Glutamatergic neuron (in vitro differentiated cells): Measurements from ENCODE around the gene UNC80. TPM values are rescaled to one million over a fixed set of nuclear protein-coding genes. Genes with fewer than 3 reads are reported as not detected.

ENCODE experiments used
- DNase-seq: peaks from one replicate; pipeline ENCODE4 v3.0.0; 2022
- H3K27ac Mint-ChIP-seq: one replicate; pipeline ENCODE4 v1.8.0; 2020; ENCODE audit warnings: mild to moderate bottlenecking, mixed read lengths, inconsistent platforms; ENCODE audit not compliant: unreplicated experiment
- H3K27me3 Mint-ChIP-seq: one replicate; pipeline ENCODE4 v1.8.0; 2020; ENCODE audit warnings: mild to moderate bottlenecking, moderate library complexity, mixed read lengths, inconsistent platforms; ENCODE audit not compliant: unreplicated experiment
- H3K36me3 Mint-ChIP-seq: one replicate; pipeline ENCODE4 v1.8.0; 2020; ENCODE audit warnings: mild to moderate bottlenecking, mixed read lengths, inconsistent platforms; ENCODE audit not compliant: unreplicated experiment
- H3K4me1 Mint-ChIP-seq: one replicate; pipeline ENCODE4 v1.8.0; 2020; ENCODE audit warnings: mild to moderate bottlenecking, low read depth, mixed read lengths, inconsistent platforms; ENCODE audit not compliant: unreplicated experiment
- H3K4me3 Mint-ChIP-seq: one replicate; pipeline ENCODE4 v1.8.0; 2020; ENCODE audit warnings: mild to moderate bottlenecking, mixed read lengths, inconsistent platforms; ENCODE audit not compliant: unreplicated experiment
- H3K9me3 Mint-ChIP-seq: one replicate; pipeline ENCODE4 v1.8.0; 2020; ENCODE audit warnings: mild to moderate bottlenecking, moderate library complexity, mixed read lengths, inconsistent platforms; ENCODE audit not compliant: unreplicated experiment
- total RNA-seq: library from RNA; stranded (reverse); fragmentation: NEBNext Ultra II Directional; extraction: Animal tissue kit (Norgen Biotek cat#: 25700); gene quantifications from one replicate; pipeline ENCODE4 v1.2.1, GENCODE V29; 2021; ENCODE audit not compliant: unreplicated experiment
- TF ChIP-seq, protein P1 (sequence below): fragments of 200-600 bp; sonication (generic); IDR thresholded peaks from one replicate; pipeline ENCODE4 v1.5.0; 2021; ENCODE audit not compliant: partially characterized antibody, unreplicated experiment

The UNC80 gene
- total RNA-seq, 1 donor from 2014 or later: 9.0 TPM

DNA sequence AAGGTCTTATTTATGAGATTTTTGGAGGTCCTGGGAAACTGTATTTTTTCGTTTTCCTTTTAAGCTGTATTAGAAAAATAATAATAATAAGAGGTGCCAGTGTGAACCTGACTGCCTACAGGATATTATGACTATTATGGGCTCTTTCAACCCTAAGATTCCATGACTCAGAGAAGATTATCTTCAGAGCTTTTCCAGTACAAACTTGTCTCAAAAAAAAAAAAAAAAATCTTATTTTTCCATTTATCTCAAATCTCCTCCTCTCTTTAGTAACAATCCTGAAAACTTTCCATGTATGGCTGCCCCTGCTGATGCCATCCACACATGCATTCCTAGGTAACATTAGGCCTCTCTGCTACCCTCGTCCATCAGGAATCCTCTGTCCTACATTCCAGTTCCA lies 194.1 kb downstream of the UNC80 start:
- TF ChIP-seq, protein P1, sequence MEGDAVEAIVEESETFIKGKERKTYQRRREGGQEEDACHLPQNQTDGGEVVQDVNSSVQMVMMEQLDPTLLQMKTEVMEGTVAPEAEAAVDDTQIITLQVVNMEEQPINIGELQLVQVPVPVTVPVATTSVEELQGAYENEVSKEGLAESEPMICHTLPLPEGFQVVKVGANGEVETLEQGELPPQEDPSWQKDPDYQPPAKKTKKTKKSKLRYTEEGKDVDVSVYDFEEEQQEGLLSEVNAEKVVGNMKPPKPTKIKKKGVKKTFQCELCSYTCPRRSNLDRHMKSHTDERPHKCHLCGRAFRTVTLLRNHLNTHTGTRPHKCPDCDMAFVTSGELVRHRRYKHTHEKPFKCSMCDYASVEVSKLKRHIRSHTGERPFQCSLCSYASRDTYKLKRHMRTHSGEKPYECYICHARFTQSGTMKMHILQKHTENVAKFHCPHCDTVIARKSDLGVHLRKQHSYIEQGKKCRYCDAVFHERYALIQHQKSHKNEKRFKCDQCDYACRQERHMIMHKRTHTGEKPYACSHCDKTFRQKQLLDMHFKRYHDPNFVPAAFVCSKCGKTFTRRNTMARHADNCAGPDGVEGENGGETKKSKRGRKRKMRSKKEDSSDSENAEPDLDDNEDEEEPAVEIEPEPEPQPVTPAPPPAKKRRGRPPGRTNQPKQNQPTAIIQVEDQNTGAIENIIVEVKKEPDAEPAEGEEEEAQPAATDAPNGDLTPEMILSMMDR: no peak
- Mint-ChIP-seq H3K27ac (no peak overlapping the region), H3K4me3 (no peak overlapping the region), H3K36me3 (no peaks in the 10 kb centered on the region), H3K4me1 (no peaks in the 10 kb centered on the region), H3K27me3 (no peaks in the 10 kb centered on the region), H3K9me3 (no peaks in the 10 kb centered on the region)
- no peak for DNase-seq

DNA sequence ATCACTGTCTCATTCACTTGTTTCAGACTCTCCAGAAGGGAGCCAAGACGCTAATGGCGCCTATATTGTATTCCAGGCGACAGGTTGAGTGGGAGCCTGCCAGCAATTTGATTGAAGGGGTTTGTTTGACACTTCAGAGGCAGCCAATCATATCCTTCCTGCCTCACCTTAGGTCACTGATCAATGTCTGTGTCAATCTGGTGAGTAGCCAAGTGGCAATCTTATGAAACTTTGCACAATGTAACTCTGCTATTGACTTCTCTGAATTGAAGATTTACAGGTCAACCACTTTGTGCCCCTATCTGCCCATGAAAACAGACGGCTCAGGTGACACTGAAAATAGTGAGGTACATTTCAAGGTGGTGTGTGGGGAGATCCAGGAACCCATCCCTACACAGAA lies 198.1 kb downstream of the UNC80 start:
- TF ChIP-seq, protein P1: no peak
- DNase-seq: no peak
- Mint-ChIP-seq H3K27ac (no peak overlapping the region), H3K4me1 (no peaks in the 10 kb centered on the region), H3K27me3 (no peaks in the 10 kb centered on the region), H3K4me3 (no peak overlapping the region), H3K9me3 (no peaks in the 10 kb centered on the region), H3K36me3 (no peaks in the 10 kb centered on the region)

DNA sequence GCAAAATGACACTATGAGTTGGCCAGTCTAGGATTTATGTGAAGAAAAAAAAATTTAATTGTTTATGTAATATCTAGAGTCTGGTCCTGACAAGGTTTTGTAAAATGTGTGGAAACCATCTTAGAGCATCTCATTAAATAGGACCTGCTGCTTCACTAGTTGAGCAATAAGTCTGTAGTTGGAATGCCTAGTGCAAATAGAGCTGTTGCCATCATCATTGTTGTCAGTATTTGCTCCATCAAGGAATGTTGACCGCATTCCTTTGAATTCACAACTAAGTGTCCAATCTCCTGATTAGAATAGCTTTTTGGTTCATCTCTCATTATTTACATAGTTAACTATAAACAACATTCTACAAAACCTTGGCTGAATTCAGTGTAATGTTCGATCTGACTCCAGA lies 198.6 kb downstream of the UNC80 start:
- Mint-ChIP-seq H3K4me1 (no peaks in the 10 kb centered on the region), H3K27me3 (no peaks in the 10 kb centered on the region), H3K27ac (no peak overlapping the region), H3K9me3 (no peaks in the 10 kb centered on the region), H3K4me3 (no peak overlapping the region), H3K36me3 (no peaks in the 10 kb centered on the region)
- DNase-seq: no peak
- TF ChIP-seq, protein P1: no peak

DNA sequence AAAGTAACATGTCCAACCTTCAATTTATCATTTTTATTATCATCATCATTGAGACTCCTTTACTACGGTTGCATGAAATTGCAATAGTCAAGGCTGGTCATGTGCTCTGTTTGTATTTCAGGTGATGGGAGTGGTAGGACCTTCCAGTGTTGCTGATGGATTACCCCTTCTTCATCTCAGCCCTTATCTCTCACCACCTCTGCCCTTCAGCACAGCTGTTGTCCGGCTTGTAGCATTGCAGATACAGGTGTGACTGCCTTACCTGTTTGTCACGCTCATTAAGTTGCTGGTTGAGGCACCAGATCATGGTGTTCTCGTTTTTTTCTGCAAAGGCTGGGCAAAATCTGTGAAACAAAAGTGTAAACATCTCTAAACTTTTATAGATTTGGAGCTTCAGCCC lies 199.1 kb downstream of the UNC80 start:
- H3K27ac Mint-ChIP-seq: no peak overlapping the region
- no peaks in the 10 kb centered on the region for H3K27me3 Mint-ChIP-seq
- H3K9me3 Mint-ChIP-seq: no peaks in the 10 kb centered on the region
- TF ChIP-seq, protein P1: no peak
- no peak overlapping the region for H3K4me3 Mint-ChIP-seq
- no peaks in the 10 kb centered on the region for H3K4me1 Mint-ChIP-seq
- no peaks in the 10 kb centered on the region for H3K36me3 Mint-ChIP-seq
- DNase-seq: no peak

DNA sequence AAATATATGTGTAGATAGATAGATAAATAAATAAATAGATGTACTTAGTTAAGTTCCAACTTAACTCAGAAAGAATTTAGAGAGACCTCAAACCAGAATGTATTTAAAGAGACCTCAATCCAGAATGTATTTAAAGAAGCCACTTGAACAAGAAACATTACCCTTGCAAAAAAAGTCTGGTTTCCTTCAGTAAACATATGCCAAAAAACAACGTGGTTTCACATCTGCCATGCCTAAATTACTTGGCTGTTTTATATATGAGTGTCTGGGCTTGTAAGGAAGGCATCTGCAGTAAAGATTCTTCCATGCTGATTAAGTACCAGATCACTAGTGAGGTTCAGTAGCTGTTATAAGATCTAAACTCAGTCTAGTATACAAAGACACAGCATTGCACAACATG lies 201.7 kb downstream of the UNC80 start:
- H3K4me1 Mint-ChIP-seq: no peaks in the 10 kb centered on the region
- no peak overlapping the region for H3K4me3 Mint-ChIP-seq
- H3K27ac Mint-ChIP-seq: no peak overlapping the region
- no peaks in the 10 kb centered on the region for H3K27me3 Mint-ChIP-seq
- no peak for DNase-seq
- no peaks in the 10 kb centered on the region for H3K9me3 Mint-ChIP-seq
- no peaks in the 10 kb centered on the region for H3K36me3 Mint-ChIP-seq
- TF ChIP-seq, protein P1: no peak
